Trophoblast cell (in vitro differentiated cells and primary cell): ENCODE data around the gene CST6.

ENCODE experiments used
- DNase-seq, 2 donors: peaks; one replicate each; pipeline ENCODE4 v3.0.0-alpha.2; 2016
- H2AFZ ChIP-seq: 2 replicates; pipeline ENCODE4 v1.6.1; 2013; ENCODE audit warnings: low read length, moderate library complexity, mild to moderate bottlenecking; ENCODE audit not compliant: insufficient read depth, poor library complexity
- H2AK5ac ChIP-seq: 2 replicates; pipeline ENCODE4 v1.6.1; 2013; ENCODE audit warnings: mild to moderate bottlenecking, low read length
- H2BK120ac ChIP-seq: 2 replicates; pipeline ENCODE4 v1.6.1; 2013; ENCODE audit warnings: low read length, mild to moderate bottlenecking, moderate library complexity; ENCODE audit not compliant: insufficient read depth, poor library complexity
- H2BK12ac ChIP-seq: 2 replicates; pipeline ENCODE4 v1.6.1; 2013; ENCODE audit warnings: mild to moderate bottlenecking, low read length, moderate library complexity
- H2BK5ac ChIP-seq: 2 replicates; pipeline ENCODE4 v1.6.1; 2013; ENCODE audit warnings: low read length, low read depth, moderate library complexity, mild to moderate bottlenecking; ENCODE audit not compliant: poor library complexity
- H3K14ac ChIP-seq: 2 replicates; pipeline ENCODE4 v1.6.1; 2013; ENCODE audit warnings: mild to moderate bottlenecking, low read length
- H3K18ac ChIP-seq: 2 replicates; pipeline ENCODE4 v1.6.1; 2013; ENCODE audit warnings: mild to moderate bottlenecking, low read length
- H3K23ac ChIP-seq: 2 replicates; pipeline ENCODE4 v1.6.1; 2013; ENCODE audit warnings: low read length
- H3K27ac ChIP-seq: 2 replicates; pipeline ENCODE4 v1.5.1; 2013; ENCODE audit warnings: low read depth, mild to moderate bottlenecking, inconsistent platforms, low read length, moderate library complexity
- H3K27me3 ChIP-seq: 2 replicates; pipeline ENCODE4 v1.6.1; 2013; ENCODE audit warnings: inconsistent platforms, mild to moderate bottlenecking, low read length, moderate library complexity; ENCODE audit not compliant: insufficient read depth
- H3K36me3 ChIP-seq, 2 experiments: 1 replicate in 1 of 2; 2 replicates in 1 of 2; pipeline ENCODE4 v1.6.1; 2013; ENCODE audit warnings: low read length in 2 of 2, mild to moderate bottlenecking in 2 of 2, moderate library complexity in 1 of 2; ENCODE audit not compliant: insufficient read depth in 2 of 2, control insufficient read depth in 1 of 2
- H3K4ac ChIP-seq: 2 replicates; pipeline ENCODE4 v1.6.1; 2013; ENCODE audit warnings: low read depth, mild to moderate bottlenecking, low read length, moderate library complexity
- H3K4me1 ChIP-seq, 2 experiments: 1 replicate in 1 of 2; 2 replicates in 1 of 2; pipeline ENCODE4 v1.6.1; 2013; ENCODE audit warnings: low read length in 2 of 2, mild to moderate bottlenecking in 2 of 2, moderate library complexity in 1 of 2; ENCODE audit not compliant: insufficient read depth in 2 of 2, control insufficient read depth in 1 of 2
- H3K4me2 ChIP-seq: 2 replicates; pipeline ENCODE4 v1.6.1; 2013; ENCODE audit warnings: inconsistent platforms, mild to moderate bottlenecking, low read length, moderate library complexity
- H3K4me3 ChIP-seq: 2 replicates; pipeline ENCODE4 v1.5.1; 2013; ENCODE audit warnings: mild to moderate bottlenecking, low read depth, low read length, inconsistent platforms
- H3K79me1 ChIP-seq: one replicate; pipeline ENCODE4 v1.6.1; 2013; ENCODE audit warnings: low read length
- H3K79me2 ChIP-seq: 2 replicates; pipeline ENCODE4 v1.6.1; 2013; ENCODE audit warnings: low read length, mild to moderate bottlenecking; ENCODE audit not compliant: control insufficient read depth, insufficient read depth, poor library complexity
- H3K9ac ChIP-seq: 2 replicates; pipeline ENCODE4 v1.6.1; 2013; ENCODE audit warnings: mild to moderate bottlenecking, low read length
- H3K9me3 ChIP-seq: 2 replicates; pipeline ENCODE4 v1.6.1; 2013; ENCODE audit warnings: low read depth, mild to moderate bottlenecking, control low read depth, inconsistent platforms, low read length; ENCODE audit not compliant: insufficient read depth
- H4K12ac ChIP-seq: 2 replicates; pipeline ENCODE4 v1.6.1; 2013; ENCODE audit warnings: low read depth, mild to moderate bottlenecking, low read length, moderate library complexity
- H4K8ac ChIP-seq: 2 replicates; pipeline ENCODE4 v1.6.1; 2013; ENCODE audit warnings: low read depth, mild to moderate bottlenecking, low read length, moderate library complexity
- H4K91ac ChIP-seq: one replicate; pipeline ENCODE4 v1.6.1; 2013; ENCODE audit warnings: low read depth, mild to moderate bottlenecking, low read length, moderate library complexity
- WGBS: extraction: QIAGEN DNeasy Blood & Tissue Kit; methylation state at CpG from one replicate; pipeline ENCODE4 v1.1.7; 2013; ENCODE audit warnings: missing lambda C conversion rate; ENCODE audit not compliant: insufficient read length, insufficient coverage; ENCODE audit errors: extremely low coverage; 5-methylcytosine and 5-hydroxymethylcytosine counted together

CST6 gene

DNA sequence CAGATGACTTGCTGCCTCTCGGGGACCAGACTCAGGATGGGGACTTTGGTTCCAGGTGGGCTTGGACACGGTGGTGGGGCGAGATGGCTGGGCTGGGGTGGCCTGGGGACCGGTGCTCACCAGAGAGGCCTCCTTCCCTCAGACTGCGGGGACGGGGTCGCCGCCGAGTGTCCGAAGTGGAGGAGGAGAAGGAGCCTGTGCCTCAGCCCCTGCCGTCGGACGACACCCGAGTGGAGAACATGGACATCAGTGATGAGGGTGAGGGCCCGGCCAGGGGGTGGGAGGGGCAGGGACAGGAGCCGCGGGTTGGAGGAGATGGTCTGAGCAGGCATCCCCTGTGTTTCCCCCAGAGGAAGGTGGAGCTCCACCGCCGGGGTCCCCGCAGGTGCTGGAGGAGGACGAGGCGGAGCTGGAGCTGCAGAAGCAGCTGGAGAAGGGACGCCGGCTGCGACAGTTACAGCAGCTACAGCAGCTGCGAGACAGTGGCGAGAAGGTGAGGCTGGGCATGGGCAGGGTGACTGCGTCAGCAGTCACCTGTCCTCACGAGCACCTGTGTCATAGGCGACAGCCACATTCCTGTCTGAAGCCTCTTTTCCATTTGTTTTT lies 44.4 kb upstream of the CST6 start:
- no peak overlapping the region for H2BK5ac ChIP-seq
- H2BK12ac ChIP-seq, result no peak overlapping the region
- no peak overlapping the region for H4K8ac ChIP-seq
- peaks cover 60 to 65% of the 10 kb centered on the region in 2 experiments for H3K36me3 ChIP-seq
- H3K79me2 ChIP-seq, result peaks cover 5% of the 10 kb centered on the region
- peaks cover 3 to 5% of the 10 kb centered on the region in 2 experiments for H3K4me1 ChIP-seq
- DNase-seq, result no peak
- no peak overlapping the region for H2AFZ ChIP-seq
- H3K4me2 ChIP-seq, result no peak overlapping the region
- no peak overlapping the region for H3K18ac ChIP-seq
- H3K27me3 ChIP-seq, result no peaks in the 10 kb centered on the region
- H4K91ac ChIP-seq, result no peak overlapping the region
- no CpG with 5 or more reads among the region's 30 CpGs for WGBS
- no peak overlapping the region for H4K12ac ChIP-seq
- no peak overlapping the region for H2AK5ac ChIP-seq
- H3K14ac ChIP-seq, result no peak overlapping the region
- H3K9ac ChIP-seq, result no peak overlapping the region
- no peak overlapping the region for H3K4me3 ChIP-seq
- no peaks in the 10 kb centered on the region for H3K79me1 ChIP-seq
- H3K23ac ChIP-seq, result no peak overlapping the region
- no peak overlapping the region for H2BK120ac ChIP-seq
- H3K27ac ChIP-seq, result no peak overlapping the region
- no peak overlapping the region for H3K4ac ChIP-seq
- H3K9me3 ChIP-seq, result no peaks in the 10 kb centered on the region

DNA sequence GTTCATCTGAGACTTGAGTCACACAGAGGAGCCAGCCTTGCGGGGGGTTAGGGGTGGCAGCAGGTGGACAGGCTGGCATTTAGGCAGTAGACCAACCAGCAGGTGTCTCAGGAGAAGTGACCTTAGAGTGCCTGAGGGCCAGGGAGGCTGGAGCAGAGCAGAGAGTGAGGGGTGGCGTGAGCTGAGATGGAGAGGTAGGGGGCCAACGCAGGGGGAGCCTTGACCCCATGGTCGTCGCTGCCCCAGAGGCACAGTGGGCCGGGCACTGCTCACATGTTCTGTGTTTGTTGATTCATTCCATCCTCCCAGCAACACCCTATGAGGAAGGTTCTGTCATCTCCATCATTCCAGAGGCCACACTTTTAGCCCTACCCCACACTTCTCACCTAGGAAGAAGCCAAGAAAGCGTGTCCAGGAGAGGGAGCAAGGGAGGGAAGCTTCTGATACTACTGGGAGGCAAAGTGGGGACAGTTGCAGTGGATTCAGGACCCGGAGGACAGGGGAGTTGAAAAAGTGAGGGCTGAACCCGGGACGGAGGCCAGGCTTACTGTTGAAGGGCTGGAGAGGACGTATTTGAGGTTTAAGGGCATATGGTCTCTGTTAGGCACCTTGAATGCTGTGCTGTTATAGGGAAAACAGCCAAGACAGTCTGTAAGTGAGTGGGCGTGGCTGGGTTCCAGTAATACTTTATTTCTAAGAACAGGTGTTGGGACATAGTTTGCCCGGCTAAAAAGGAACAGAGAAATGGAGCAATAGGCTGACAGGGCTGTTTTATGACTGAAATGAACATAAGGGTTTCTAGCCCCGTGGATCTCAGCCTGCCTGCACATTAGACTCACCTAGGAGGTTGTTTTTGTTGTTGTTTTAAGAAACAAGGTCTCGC lies 43.0 kb upstream of the CST6 start:
- no peak overlapping the region for H3K23ac ChIP-seq
- no CpG with 5 or more reads among the region's 15 CpGs for WGBS

DNA sequence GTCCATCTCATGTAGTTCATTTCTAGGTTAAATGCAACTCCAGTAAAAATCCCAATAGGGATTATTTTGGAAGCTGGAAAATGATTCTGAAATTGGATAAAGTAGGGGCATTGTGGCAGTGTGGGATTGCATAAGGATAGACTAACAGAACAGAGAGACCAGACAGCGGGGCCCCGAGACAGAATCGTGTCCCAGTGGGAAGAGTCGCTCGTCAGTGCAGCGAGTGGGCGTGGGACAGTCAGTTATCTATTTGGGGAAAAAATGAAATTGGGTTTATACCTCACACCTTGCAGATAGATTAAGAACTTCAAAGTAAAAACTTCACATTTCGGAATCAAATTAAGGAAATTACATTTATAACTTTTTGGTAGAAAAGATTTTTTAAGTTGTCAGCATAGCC lies 39.7 kb upstream of the CST6 start:
- WGBS, result no CpG with 5 or more reads among the region's 8 CpGs
- no peak overlapping the region for H4K8ac ChIP-seq
- DNase-seq, result no peak
- no peak overlapping the region for H2BK5ac ChIP-seq
- H3K18ac ChIP-seq, result no peak overlapping the region
- no peak overlapping the region for H3K4me2 ChIP-seq
- no peak overlapping the region for H3K4me3 ChIP-seq
- H3K36me3 ChIP-seq, result peaks cover 51 to 59% of the 10 kb centered on the region in 2 experiments
- H4K12ac ChIP-seq, result no peak overlapping the region
- no peak overlapping the region for H3K4ac ChIP-seq
- no peak overlapping the region for H3K14ac ChIP-seq
- no peaks in the 10 kb centered on the region for H3K27me3 ChIP-seq
- no peak overlapping the region for H3K27ac ChIP-seq
- no peak overlapping the region for H2BK120ac ChIP-seq
- no peaks in the 10 kb centered on the region for H3K9me3 ChIP-seq
- H4K91ac ChIP-seq, result no peak overlapping the region
- H2BK12ac ChIP-seq, result no peak overlapping the region
- H3K79me2 ChIP-seq, result no peaks in the 10 kb centered on the region
- no peaks in the 10 kb centered on the region for H3K79me1 ChIP-seq
- no peak overlapping the region for H3K23ac ChIP-seq
- H2AK5ac ChIP-seq, result no peak overlapping the region
- H2AFZ ChIP-seq, result no peak overlapping the region
- no peaks in the 10 kb centered on the region for H3K4me1 ChIP-seq
- no peak overlapping the region for H3K9ac ChIP-seq

More for the DNA sequence above, 43.0 kb upstream of the CST6 start:
- Histone ChIP-seq H2AK5ac (no peak overlapping the region), H3K9me3 (no peaks in the 10 kb centered on the region), H3K4me3 (no peak overlapping the region), H3K18ac (no peak overlapping the region), H3K14ac (no peak overlapping the region), H2BK12ac (no peak overlapping the region), H3K4ac (no peak overlapping the region), H3K36me3 (peaks cover 65 to 73% of the 10 kb centered on the region in 2 experiments), H3K4me2 (no peak overlapping the region), H4K12ac (no peak overlapping the region), H2BK120ac (no peak overlapping the region), H3K4me1 (no peaks in the 10 kb centered on the region), H2BK5ac (no peak overlapping the region), H4K91ac (no peak overlapping the region), H3K79me1 (no peaks in the 10 kb centered on the region), H4K8ac (no peak overlapping the region), H2AFZ (no peak overlapping the region), H3K9ac (no peak overlapping the region), H3K27ac (no peak overlapping the region), H3K79me2 (no peaks in the 10 kb centered on the region), H3K27me3 (no peaks in the 10 kb centered on the region)
- DNase-seq, result peak; percentile 28 to 37

DNA sequence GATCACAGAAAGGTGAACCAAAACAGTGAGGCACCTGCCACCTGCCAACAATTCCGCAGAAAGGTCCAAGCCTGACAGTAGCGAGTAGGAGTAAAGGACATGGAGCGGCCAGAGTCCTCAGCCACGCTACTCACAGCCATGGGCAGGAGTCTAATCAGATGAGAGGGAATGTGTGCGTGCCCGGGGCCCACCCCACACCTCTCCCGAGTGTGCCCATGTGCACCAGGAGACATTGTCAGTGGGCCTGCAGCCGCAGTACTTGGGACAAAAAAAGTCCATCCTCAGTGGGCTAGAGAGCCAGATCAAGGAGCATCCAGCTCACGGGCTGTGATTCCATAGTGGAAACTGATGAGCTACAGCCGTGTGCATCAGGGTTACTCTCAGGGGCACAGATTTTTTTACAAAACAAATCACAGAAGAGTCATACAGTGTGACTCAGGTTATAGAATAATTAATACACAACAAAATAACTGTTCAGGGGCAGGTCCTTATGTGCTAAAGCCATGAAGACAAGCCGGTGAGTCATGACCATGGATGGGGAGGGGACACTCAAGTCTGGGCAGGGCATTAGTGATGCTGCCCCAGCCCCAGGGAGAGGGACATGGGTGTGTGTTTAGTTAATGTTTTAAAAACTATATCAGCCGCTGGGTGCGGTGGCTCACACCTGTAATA lies 38.2 kb upstream of the CST6 start:
- no peak overlapping the region for H2BK120ac ChIP-seq
- H3K4me2 ChIP-seq, result no peak overlapping the region
- no peak overlapping the region for H4K8ac ChIP-seq
- H4K12ac ChIP-seq, result no peak overlapping the region
- H4K91ac ChIP-seq, result no peak overlapping the region
- H3K23ac ChIP-seq, result no peak overlapping the region
- H3K14ac ChIP-seq, result no peak overlapping the region
- no peaks in the 10 kb centered on the region for H3K79me1 ChIP-seq
- DNase-seq, result no peak
- H3K4me1 ChIP-seq, result no peaks in the 10 kb centered on the region
- no peak overlapping the region for H2BK12ac ChIP-seq
- no peaks in the 10 kb centered on the region for H3K79me2 ChIP-seq
- H2BK5ac ChIP-seq, result no peak overlapping the region
- no peak overlapping the region for H3K9ac ChIP-seq
- H2AFZ ChIP-seq, result no peak overlapping the region
- no peak overlapping the region for H3K4me3 ChIP-seq
- H3K4ac ChIP-seq, result no peak overlapping the region
- H2AK5ac ChIP-seq, result no peak overlapping the region
- H3K18ac ChIP-seq, result no peak overlapping the region
- H3K27me3 ChIP-seq, result no peaks in the 10 kb centered on the region
- no peaks in the 10 kb centered on the region for H3K9me3 ChIP-seq
- peaks cover 54 to 59% of the 10 kb centered on the region in 2 experiments for H3K36me3 ChIP-seq
- WGBS, result no CpG with 5 or more reads among the region's 13 CpGs
- no peak overlapping the region for H3K27ac ChIP-seq
